ENCODE measurements around the gene PKP2. TPM values are rescaled to one million over a fixed set of nuclear protein-coding genes. Genes with fewer than 3 reads are reported as not detected.

PKP2 gene
- total RNA-seq, 1 donor from 2014 or later: 1.5 TPM

GRCh38 chr12:32820376-32820931 is 76.1 kb downstream of the PKP2 start:
- no peak for DNase-seq (ENCODE audit: extremely low read depth, low read depth, low spot score)

GRCh38 chr12:32819424-32819823 is 77.2 kb downstream of the PKP2 start:
- DNase-seq (ENCODE audit: extremely low read depth, low read depth, low spot score): no peak

- DNase-seq (ENCODE audit: extremely low read depth, low read depth, low spot score): no peak
Observed at GRCh38 chr12:32811686-32812392, 84.7 kb downstream of the PKP2 start.

GRCh38 chr12:32809846-32810245 is 86.7 kb downstream of the PKP2 start:
- DNase-seq (ENCODE audit: extremely low read depth, low read depth, low spot score): no peak

GRCh38 chr12:32809196-32809595 is 87.4 kb downstream of the PKP2 start:
- no peak for DNase-seq (ENCODE audit: extremely low read depth, low read depth, low spot score)

GRCh38 chr12:32804301-32804700 is 92.3 kb downstream of the PKP2 start:
- no peak for DNase-seq (ENCODE audit: extremely low read depth, low read depth, low spot score)

GRCh38 chr12:32801269-32801980 is 95.2 kb downstream of the PKP2 start:
- no peak for DNase-seq (ENCODE audit: extremely low read depth, low read depth, low spot score)

GRCh38 chr12:32794281-32794680 is 102.3 kb downstream of the PKP2 start:
- no peak for DNase-seq (ENCODE audit: extremely low read depth, low read depth, low spot score)

- no peak for DNase-seq (ENCODE audit: extremely low read depth, low read depth, low spot score)
Observed at GRCh38 chr12:32789916-32790315, 106.7 kb downstream of the PKP2 start.

GRCh38 chr12:32789446-32789845 is 107.1 kb downstream of the PKP2 start:
- DNase-seq (ENCODE audit: extremely low read depth, low read depth, low spot score): no peak

- DNase-seq (ENCODE audit: extremely low read depth, low read depth, low spot score): no peak
Observed at GRCh38 chr12:32788405-32788804, 108.2 kb downstream of the PKP2 start.

GRCh38 chr12:32785557-32785956 is 111.0 kb downstream of the PKP2 start:
- no peak for DNase-seq (ENCODE audit: extremely low read depth, low read depth, low spot score)

- no peak for DNase-seq (ENCODE audit: extremely low read depth, low read depth, low spot score)
Observed at GRCh38 chr12:32783029-32783428, 113.5 kb downstream of the PKP2 start.

- no peak for DNase-seq (ENCODE audit: extremely low read depth, low read depth, low spot score)
Observed at GRCh38 chr12:32780071-32780470, 116.5 kb downstream of the PKP2 start.

GRCh38 chr12:32777691-32778175 is 118.8 kb downstream of the PKP2 start:
- DNase-seq (ENCODE audit: extremely low read depth, low read depth, low spot score): no peak

GRCh38 chr12:32777159-32777558 is 119.4 kb downstream of the PKP2 start:
- no peak for DNase-seq (ENCODE audit: extremely low read depth, low read depth, low spot score)

- DNase-seq (ENCODE audit: extremely low read depth, low read depth, low spot score): no peak
Observed at GRCh38 chr12:32776258-32776657, 120.3 kb downstream of the PKP2 start.

GRCh38 chr12:32773691-32774090 is 122.9 kb downstream of the PKP2 start:
- DNase-seq (ENCODE audit: extremely low read depth, low read depth, low spot score): no peak

- no peak for DNase-seq (ENCODE audit: extremely low read depth, low read depth, low spot score)
Observed at GRCh38 chr12:32770141-32770540, 126.4 kb downstream of the PKP2 start.

- no peak for DNase-seq (ENCODE audit: extremely low read depth, low read depth, low spot score)
Observed at GRCh38 chr12:32768518-32768917, 128.1 kb downstream of the PKP2 start.

GRCh38 chr12:32765906-32766305 is 130.7 kb downstream of the PKP2 start:
- DNase-seq (ENCODE audit: extremely low read depth, low read depth, low spot score): no peak

- no peak for DNase-seq (ENCODE audit: extremely low read depth, low read depth, low spot score)
Observed at GRCh38 chr12:32761716-32762115, 134.9 kb downstream of the PKP2 start.

Measured in glomerular endothelial cell (primary cell).